Stimulated activated CD4-positive, alpha-beta T cell treated with anti-CD3 and anti-CD28 coated beads, Interleukin-15, amount 100 ng/mL, for 1 hour (primary cell): ENCODE measurements around the gene OR6N2.

Experiments
- DNase-seq, 2 donors: peaks; one replicate each; pipeline ENCODE4 v3.0.0-alpha.2; 2020; ENCODE audit warnings: low read depth in 1 of 2, low spot score in 1 of 2

The OR6N2 gene

GRCh38 chr1:158754420-158754819, 26.6 kb downstream of the OR6N2 start, which contains the start of gene OR6K6:
Gene OR6K6, plus strand, starts transcription at chr1:158754720. Its CDS starts 168 bp downstream, at chr1:158754888.
- no peak for DNase-seq

- no peak for DNase-seq
These were observed 28.8 kb downstream of the OR6N2 start for GRCh38 chr1:158752155-158752712.

GRCh38 chr1:158735848-158736247, 45.2 kb downstream of the OR6N2 start:
- DNase-seq, result no peak

- DNase-seq, result no peak
These were observed 48.5 kb downstream of the OR6N2 start for GRCh38 chr1:158732524-158732923.

GRCh38 chr1:158731707-158732106, 49.3 kb downstream of the OR6N2 start:
- no peak for DNase-seq

GRCh38 chr1:158730453-158730852, 50.6 kb downstream of the OR6N2 start:
- no peak for DNase-seq

- DNase-seq, result no peak
These were observed 52.3 kb downstream of the OR6N2 start for GRCh38 chr1:158728510-158729225.

- no peak for DNase-seq
These were observed 56.6 kb downstream of the OR6N2 start for GRCh38 chr1:158724442-158724841.
